Esophagus muscularis mucosa (tissue), 4 donors: ENCODE measurements around the gene CAMK1D.

Experiments
- CTCF ChIP-seq, 3 experiments: fragments of 200-600 bp in 2 of 3; fragments of 450-650 bp in 1 of 3; sonication (generic) in 2 of 3; IDR thresholded peaks; one replicate each; pipeline ENCODE4 v1.5.1; 2017 to 2019; ENCODE audit warnings: antibody characterized with exemption in 3 of 3, mild to moderate bottlenecking in 2 of 3, moderate library complexity in 1 of 3
- EP300 ChIP-seq: sonication (generic); formaldehyde crosslinking; IDR thresholded peaks from one replicate; pipeline ENCODE4 v1.6.1; 2017; ENCODE audit warnings: antibody characterized with exemption
- POLR2A ChIP-seq: fragments of 450-650 bp; IDR thresholded peaks from one replicate; pipeline ENCODE4 v1.6.1; 2017; ENCODE audit warnings: antibody characterized with exemption, moderate library complexity, mild to moderate bottlenecking, low read depth
- POLR2AphosphoS5 ChIP-seq, 2 donors: sonication (generic); formaldehyde crosslinking; IDR thresholded peaks; one replicate each; pipeline ENCODE4 v1.6.1; 2017; ENCODE audit warnings: antibody characterized with exemption in 2 of 2

GRCh38 chr10:12703813-12704212 is 354.5 kb downstream of the CAMK1D start:
- TF ChIP-seq POLR2AphosphoS5 (IDR thresholded peaks at IDR 0.05) (no peak), CTCF (IDR thresholded peaks at IDR 0.05) (no peak), POLR2A (no peak), EP300 (no peak)
